Transverse colon (tissue), 4 donors: ENCODE measurements around the gene RASGRP2.

Experiments
- POLR2A ChIP-seq: fragments of 450-650 bp; IDR thresholded peaks from one replicate; pipeline ENCODE4 v1.6.1; 2016; ENCODE audit warnings: antibody characterized with exemption, mild to moderate bottlenecking, moderate library complexity
- POLR2AphosphoS5 ChIP-seq, 3 donors: sonication (generic); formaldehyde crosslinking; IDR thresholded peaks; one replicate each; pipeline ENCODE4 v1.6.1; 2016; ENCODE audit warnings: antibody characterized with exemption in 3 of 3
- TF ChIP-seq, protein P1 (sequence below), 5 experiments: fragments of 200-600 bp in 3 of 5; fragments of 450-650 bp in 2 of 5; sonication (generic) in 3 of 5; IDR thresholded peaks; 1 replicate in 2 of 5; 2 replicates in 3 of 5; pipeline ENCODE4 v1.5.1; 2016 to 2017; ENCODE audit warnings: antibody characterized with exemption in 5 of 5, inconsistent platforms in 3 of 5, mild to moderate bottlenecking in 2 of 5, moderate library complexity in 1 of 5

GRCh38 chr11:64762674-64763525 is 19.0 kb upstream of the RASGRP2 start:
- TF ChIP-seq POLR2A (no peak), POLR2AphosphoS5 (IDR thresholded peaks at IDR 0.05) (no peak)
- TF ChIP-seq, protein P1, sequence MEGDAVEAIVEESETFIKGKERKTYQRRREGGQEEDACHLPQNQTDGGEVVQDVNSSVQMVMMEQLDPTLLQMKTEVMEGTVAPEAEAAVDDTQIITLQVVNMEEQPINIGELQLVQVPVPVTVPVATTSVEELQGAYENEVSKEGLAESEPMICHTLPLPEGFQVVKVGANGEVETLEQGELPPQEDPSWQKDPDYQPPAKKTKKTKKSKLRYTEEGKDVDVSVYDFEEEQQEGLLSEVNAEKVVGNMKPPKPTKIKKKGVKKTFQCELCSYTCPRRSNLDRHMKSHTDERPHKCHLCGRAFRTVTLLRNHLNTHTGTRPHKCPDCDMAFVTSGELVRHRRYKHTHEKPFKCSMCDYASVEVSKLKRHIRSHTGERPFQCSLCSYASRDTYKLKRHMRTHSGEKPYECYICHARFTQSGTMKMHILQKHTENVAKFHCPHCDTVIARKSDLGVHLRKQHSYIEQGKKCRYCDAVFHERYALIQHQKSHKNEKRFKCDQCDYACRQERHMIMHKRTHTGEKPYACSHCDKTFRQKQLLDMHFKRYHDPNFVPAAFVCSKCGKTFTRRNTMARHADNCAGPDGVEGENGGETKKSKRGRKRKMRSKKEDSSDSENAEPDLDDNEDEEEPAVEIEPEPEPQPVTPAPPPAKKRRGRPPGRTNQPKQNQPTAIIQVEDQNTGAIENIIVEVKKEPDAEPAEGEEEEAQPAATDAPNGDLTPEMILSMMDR (IDR thresholded peaks at IDR 0.05): no peak
